Activated naive CD4-positive, alpha-beta T cell treated with Interleukin-2 at 50 U/mL for 16 hours (primary cell): Measurements from ENCODE around the gene TTC17.
"Not testable (repeated sequence)": the region's sequence is repeated elsewhere in the genome, so short reads cannot be mapped to it uniquely, and the experiment has no call there.

Experiments used
- DNase-seq: peaks from one replicate; pipeline ENCODE4 v3.0.0-alpha.2; 2020

TTC17 gene, protein sequence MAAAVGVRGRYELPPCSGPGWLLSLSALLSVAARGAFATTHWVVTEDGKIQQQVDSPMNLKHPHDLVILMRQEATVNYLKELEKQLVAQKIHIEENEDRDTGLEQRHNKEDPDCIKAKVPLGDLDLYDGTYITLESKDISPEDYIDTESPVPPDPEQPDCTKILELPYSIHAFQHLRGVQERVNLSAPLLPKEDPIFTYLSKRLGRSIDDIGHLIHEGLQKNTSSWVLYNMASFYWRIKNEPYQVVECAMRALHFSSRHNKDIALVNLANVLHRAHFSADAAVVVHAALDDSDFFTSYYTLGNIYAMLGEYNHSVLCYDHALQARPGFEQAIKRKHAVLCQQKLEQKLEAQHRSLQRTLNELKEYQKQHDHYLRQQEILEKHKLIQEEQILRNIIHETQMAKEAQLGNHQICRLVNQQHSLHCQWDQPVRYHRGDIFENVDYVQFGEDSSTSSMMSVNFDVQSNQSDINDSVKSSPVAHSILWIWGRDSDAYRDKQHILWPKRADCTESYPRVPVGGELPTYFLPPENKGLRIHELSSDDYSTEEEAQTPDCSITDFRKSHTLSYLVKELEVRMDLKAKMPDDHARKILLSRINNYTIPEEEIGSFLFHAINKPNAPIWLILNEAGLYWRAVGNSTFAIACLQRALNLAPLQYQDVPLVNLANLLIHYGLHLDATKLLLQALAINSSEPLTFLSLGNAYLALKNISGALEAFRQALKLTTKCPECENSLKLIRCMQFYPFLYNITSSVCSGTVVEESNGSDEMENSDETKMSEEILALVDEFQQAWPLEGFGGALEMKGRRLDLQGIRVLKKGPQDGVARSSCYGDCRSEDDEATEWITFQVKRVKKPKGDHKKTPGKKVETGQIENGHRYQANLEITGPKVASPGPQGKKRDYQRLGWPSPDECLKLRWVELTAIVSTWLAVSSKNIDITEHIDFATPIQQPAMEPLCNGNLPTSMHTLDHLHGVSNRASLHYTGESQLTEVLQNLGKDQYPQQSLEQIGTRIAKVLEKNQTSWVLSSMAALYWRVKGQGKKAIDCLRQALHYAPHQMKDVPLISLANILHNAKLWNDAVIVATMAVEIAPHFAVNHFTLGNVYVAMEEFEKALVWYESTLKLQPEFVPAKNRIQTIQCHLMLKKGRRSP

DNA sequence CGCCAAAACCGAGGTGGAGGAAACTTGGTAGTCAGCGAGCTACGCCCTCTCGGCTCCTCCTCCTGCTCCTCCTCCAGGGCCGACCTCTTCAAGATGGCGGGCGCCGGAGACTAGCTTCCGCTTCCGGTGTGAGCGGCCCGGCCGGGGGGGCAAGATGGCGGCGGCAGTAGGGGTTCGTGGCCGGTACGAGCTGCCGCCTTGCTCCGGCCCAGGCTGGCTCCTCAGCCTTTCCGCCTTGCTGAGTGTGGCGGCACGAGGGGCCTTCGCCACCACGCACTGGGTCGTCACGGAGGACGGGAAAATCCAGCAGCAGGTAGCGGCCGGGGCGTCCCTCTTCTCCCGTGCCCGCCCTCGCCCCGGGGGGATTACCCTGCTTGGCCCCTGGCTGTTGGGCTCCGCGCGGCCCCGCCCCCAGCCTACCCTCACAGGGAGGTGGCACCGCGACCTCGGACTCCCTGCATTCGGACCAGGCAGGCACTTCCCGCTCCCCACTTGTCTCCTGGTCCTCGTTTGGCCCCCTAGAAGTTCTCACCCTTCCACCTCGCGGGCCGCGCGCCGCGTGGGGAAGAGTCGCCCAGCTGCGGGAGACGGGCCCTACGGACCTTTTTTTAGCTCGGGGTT lies at the start of gene TTC17:
Gene TTC17 (plus strand): TSS at position 120 of the 621 bp plus-strand sequence. CDS start 35 bp downstream, at position 155.
- DNase-seq, result peak; percentile 95

DNA sequence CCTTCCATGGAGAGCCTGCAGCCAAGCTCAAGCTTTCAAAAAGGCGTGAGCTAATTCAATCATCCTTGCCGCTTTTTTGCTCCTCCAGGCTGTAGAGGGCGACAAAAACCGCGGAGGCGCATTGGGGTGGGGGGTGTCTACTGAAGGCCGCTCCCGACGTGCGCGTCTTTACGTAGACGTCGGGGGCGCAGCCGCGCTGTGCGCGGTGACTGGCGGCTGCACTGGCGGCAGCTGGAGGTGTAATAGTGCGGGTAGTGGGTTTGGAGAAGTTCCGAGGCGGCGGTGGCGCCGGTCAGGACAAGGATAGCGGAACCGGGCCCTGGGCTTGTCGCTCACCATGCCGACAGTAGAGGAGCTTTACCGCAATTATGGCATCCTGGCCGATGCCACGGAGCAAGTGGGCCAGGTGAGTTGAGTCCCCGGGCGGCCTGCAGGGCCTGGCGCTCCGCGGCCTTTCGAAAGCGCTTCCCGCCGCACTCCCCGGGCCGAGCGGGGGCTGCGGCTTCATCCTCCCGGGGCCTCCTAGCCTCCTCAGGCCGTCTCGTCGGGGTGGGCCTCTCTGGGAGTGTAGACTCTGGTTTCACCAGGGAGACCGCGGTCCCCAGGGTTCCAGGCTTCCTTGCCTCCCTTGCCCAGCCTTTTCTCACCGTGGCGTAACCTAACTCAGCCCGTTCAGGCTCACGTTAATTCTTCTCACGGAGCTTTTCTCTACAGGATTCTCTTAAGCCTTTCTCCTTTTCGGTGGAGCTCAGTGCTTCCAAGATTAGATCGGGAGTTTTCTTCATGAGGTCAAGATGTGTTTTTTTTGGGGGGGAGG lies 46.7 kb upstream of the TTC17 start, which contains the start of gene API5:
Gene API5 (plus strand): TSS at position 206 of the 817 bp plus-strand sequence. CDS start 132 bp downstream, at position 338.
- peak; percentile 95 for DNase-seq

DNA sequence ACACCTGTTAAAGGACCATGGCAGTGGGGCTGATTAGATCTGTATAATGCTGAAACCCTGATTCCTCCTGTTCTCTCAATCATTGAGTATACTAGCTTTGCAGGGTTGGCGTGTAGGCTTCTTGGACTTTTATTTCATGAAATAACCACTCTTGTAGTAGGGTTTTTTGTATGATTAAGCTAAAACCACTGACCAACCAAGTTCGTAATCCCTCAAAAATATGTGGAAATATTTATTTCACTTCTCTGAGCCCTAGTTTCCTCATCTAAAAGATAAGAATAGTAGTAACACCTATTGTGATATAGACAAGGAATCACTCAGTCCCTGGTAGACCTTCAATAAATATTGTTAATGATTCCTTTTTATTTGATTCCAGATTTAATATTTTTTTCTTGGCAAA lies 42.8 kb upstream of the TTC17 start:
- DNase-seq, result no peak

GRCh38 chr11:43316451-43316850 lies 42.3 kb upstream of the TTC17 start:
- DNase-seq, result no peak

- no peak for DNase-seq
Observed at GRCh38 chr11:43327987-43328386, 30.7 kb upstream of the TTC17 start.

DNA sequence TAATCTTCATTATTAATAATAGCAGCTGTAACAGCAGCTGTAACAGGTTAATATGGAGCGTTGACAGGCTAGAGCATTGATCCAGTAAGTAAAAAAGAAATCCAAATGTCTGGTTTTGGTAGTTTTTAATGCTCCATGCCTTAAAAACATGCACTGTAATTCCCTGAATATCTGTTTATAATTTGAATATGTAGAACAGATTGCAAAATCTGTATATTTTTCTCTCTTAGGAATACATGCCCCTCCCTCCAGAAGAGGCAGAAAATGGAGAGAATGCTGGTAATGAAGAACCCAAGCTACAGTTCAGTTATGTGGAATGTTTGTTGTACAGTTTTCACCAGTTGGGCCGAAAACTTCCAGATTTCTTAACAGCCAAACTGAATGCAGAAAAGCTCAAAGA lies 30.2 kb upstream of the TTC17 start:
- DNase-seq, result no peak

- no peak for DNase-seq
Observed at GRCh38 chr11:43341159-43341558, 17.6 kb upstream of the TTC17 start.

DNA sequence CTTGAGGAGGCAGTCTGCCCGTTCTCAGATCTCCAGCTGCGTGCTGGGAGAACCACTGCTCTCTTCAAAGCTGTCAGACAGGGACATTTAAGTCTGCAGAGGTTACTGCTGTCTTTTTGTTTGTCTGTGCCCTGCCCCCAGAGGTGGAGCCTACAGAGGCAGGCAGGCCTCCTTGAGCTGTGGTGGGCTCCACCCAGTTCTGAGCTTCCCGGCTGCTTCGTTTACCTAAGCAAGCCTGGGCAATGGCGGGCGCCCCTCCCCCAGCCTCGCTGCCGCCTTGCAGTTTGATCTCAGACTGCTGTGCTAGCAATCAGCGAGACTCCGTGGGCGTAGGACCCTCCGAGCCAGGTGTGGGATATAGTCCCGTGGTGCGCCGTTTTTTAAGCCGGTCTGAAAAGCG lies 7.3 kb upstream of the TTC17 start:
- not testable (repeated sequence) for DNase-seq

- no peak for DNase-seq
Observed at GRCh38 chr11:43354311-43354710, 4.4 kb upstream of the TTC17 start.

DNA sequence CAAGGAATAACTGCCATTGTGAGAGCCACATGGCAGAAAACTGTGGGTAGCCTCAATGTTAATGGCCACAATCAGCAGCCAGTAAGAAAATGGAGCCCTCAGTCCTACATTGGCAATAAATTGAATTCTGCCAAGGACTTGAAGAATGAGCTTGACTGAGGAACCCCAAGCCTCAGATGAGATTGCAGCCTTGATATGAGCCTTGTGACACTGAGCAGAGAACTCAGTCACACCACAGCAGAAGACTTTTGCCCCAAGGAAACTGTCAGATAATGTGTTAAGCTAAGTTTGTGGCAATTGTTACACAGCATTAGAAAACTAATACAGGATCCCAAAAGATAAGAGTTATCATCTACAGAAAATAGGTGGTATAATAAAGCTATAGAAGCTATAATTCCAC lies 2.4 kb upstream of the TTC17 start:
- no peak for DNase-seq

DNA sequence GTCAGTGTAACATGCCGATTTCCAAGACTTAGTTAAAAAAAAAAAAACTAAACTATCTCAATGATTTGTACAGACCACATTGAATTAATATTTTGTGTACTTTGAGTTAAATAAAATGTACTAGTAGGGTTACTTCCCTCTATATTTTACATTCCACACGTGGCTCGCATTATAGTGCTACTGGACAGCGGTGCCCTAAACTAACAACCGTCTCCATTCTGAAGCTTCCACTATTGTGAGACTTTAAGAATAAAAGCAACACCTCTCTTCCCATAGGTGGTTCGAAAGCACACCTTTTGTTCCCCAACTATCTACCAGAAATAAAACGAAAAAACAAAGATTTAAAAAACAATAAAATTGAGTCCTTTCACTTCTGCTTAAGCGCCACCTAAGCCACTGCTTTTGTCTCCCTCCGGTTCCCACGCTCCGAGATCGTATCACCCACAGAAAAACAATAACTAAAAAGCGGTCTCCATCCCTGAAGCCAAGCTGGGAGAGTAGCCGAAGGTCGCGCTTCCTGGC lies 380 bp upstream of the TTC17 start:
- no peak for DNase-seq

DNA sequence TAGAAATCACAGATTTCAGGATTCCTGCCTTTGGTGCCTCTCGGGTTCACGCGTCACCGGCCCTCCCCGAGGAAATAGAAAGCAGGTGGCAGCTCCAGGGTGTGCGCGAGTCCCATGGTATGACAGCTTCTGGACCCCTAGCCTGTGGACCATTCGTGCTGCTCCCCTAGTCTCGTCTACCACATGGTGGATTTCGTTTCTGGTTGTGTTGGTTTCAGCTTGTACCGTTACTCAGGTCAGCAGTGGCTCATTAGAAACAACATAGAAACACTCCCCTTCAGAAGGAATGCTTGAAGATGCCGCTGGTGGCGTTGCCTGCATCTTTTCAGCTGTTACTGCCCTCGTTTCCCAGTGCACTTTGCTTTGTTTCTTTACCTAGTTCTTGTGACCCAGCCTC lies 700 bp downstream of the TTC17 start:
- DNase-seq, result no peak

DNA sequence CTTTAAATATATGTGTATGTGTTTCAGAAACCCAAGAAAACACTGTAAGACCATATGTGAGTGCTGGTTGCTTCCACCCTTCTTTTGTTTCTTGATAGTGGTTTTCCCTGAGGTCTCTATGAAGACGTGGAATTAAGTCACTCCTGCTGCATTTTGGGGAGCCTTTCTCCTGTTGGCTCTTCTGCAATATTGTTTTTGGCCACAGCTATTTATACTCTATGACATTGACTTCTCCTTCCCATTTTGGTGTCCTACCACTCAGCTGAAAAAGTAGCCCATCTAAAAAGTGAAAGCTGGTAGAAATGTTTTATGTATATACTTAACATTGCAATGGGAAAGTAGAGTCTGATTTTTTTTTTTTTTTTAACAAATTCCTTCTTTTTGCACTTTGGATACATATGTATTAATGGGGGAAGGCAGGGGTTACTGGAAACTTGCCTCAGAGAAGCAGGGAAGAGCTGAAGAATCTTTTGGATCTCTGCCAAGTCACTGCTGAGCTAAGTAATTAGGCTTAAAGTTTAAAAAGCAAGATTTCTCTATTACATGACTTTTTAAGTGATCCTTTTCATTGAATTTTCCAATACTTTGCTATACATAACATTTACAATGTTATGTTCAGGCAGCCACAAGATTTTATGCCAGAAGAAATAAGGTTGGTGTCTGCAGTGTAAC lies 1.8 kb downstream of the TTC17 start:
- DNase-seq, result no peak

GRCh38 chr11:43366677-43367076 lies 8.0 kb downstream of the TTC17 start:
- DNase-seq, result no peak

DNA sequence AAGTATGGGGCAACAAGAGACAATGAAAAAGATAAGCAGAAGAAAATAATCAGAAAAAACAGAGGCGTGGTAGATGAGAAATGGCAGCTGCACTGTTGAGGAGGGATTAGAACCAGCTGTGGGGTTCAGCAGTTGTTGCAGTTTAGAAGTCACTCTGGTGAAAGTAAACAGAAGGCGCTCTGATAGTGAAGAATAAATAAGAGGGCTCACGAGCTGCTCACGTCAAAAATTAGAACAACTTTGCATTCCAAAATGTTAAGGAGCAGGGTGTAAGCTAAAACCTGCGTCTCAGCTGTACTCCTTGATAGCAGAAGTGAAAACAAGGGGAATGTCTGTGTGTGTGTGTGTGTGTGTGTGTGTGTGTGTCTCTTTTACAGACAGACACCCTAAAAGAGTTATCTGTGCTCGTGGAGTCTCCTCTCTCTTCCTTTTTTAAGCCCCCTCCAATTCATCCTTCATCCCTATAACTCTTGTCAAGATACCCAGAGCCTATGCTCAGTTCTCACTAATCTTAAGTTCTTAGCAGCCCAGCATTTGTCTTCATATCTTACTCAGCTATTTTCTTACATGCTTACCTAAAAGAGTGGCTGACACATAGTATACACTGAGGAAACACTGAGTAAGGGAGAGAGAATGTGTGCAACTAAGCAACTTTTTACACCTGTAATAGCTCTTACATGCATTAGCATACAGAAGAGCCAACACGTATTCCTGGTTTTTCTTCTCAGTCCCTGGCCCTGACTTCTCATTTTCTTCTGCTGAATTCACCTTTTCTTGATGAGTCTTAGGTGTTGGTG lies 8.9 kb downstream of the TTC17 start:
- DNase-seq, result no peak

DNA sequence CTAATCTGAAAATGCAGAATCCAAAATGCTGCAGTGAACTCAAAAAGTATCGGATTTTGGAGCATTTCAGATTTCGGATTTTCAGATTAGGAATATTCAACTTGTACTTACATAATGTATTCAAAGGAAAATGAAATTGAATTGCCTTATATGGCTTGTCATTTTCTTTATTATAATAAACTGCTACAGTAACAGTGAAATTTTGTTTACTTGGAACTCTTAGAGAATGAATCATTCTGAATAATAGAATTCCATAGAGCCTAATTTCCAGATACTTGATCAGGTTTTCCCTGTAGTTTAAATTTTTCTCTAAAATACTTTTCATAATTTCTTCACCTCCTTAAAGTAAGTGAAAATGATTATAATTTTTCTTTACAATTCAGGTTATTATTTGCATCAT lies 17.3 kb downstream of the TTC17 start:
- DNase-seq, result no peak

- no peak for DNase-seq
Observed at GRCh38 chr11:43376594-43376993, 17.9 kb downstream of the TTC17 start.

DNA sequence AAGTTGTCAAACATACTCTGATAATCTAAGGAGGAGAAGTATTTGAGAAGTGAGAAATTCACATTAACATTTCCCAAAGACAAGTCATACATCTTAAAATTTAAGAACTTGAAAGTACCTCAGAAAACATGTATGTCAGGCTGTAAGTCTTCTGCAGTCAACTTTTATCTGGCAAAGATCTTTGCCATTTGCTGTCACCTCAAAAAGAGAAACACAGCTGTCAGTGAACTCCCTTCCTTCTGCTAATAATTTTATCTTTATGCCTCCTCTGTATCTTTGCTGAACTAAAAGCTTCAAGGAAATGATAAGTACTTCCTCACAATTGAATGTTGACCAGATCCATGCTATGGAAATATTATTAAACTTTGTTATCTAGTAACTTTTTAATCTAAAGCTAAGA lies 18.7 kb downstream of the TTC17 start:
- DNase-seq, result no peak

DNA sequence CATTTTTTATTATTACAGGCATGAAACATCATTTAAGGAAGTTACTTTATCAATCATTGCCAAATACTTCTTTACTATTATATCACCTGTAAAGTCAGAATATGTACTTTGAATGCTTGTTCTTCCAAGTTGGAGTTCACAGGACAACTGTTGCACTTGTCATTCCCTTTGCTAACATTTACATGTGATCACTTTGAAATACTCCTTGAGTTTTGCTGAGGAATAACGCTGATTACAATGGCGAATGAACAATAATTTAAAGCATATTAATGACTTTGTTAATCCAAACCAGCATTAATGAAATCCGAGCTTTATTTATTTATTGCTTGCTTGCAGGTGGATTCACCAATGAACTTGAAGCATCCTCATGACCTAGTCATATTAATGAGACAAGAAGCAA lies 20.2 kb downstream of the TTC17 start:
- DNase-seq, result no peak

DNA sequence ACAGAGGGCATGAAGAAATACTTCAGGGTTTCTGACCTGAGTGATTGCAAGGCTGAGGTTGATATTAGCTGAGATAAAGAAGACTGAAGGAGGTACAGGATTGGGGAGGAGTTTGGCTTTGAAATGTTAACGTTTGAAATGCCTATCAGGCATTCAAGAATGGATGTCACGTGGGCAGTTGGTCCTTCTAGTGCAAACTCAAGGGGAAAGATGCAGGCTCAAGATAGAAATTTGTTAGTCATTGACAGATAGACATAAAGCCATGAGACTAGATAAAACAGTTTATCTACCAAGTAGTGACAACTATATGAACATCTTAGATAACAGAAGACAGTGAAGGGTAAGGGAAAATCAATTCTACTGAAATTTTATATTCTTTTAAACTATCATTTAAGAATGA lies 23.1 kb downstream of the TTC17 start:
- DNase-seq, result no peak
